ENCODE results near the gene NAA30.
"Not testable (repeated sequence)": the region's sequence is repeated elsewhere in the genome, so short reads cannot be mapped to it uniquely, and the experiment has no call there.

NAA30 gene
- 29.3 to 63.6 (median 49.6) reads per million in 9 experiments for total RNA-seq

DNA sequence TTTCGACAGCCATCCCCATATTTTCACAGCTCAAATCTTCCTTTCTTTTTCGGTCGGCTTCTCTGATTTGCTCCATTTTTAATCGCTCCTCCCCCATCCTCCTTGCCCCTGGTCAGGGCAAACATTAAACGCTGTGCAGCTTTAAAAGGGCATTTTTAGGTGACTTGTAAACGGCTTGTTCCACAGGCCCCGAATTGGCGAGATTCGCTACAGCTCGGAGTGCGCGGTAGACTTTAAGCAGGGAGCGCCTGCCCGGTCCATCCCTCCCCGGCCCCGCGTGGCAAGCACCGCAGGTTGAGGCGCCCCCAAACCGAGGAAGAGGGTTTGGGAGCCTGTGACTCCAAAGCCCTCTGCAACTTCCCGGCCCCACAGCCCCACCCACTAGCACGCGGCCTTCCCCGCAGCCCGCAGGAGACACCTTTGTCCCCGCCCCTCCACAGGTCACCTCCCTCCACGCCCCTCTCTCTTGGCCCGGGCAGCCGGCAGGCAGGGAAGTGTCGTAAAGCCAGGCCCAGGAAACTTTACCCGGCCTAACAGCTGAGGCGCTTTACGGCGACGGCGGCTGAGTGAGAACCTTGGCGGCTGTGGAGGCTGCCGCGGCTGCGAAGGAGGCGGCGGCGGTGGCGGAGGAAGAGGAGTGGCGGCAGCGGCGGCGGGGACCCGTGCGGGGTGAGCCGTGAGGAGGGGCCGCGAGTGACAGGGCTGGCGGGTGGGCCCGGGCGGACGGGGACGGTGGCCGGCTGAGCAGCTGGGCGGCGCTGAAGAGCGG, at the start of gene NAA30:
TSS of gene NAA30 (plus strand) at position 550 of the 769 bp plus-strand sequence. CDS start 372 bp downstream, outside the sequence.
- H3K27ac Mint-ChIP-seq = peak within 1 kb of the TSS; percentile 97
- H3K36me3 Mint-ChIP-seq (ENCODE audit: insufficient read depth) = peaks cover 28% of the 10 kb centered on the region
- peak within 1 kb of the TSS; percentile 95 to 97 for H3K4me3 Mint-ChIP-seq
- H3K27me3 Mint-ChIP-seq = no peaks in the 10 kb centered on the region
- H3K9me3 Mint-ChIP-seq = no peaks in the 10 kb centered on the region
- ATAC-seq (replicated peaks) (peak; percentile 83), DNase-seq (peak; percentile 88 to 89 (median 89))
- H3K4me1 Mint-ChIP-seq (ENCODE audit: low read depth in 2 of 2) = peaks cover 17 to 45% of the 10 kb centered on the region in 2 donors

GRCh38 chr14:57343545-57344297, 46.7 kb upstream of the NAA30 start:
- H3K27me3 Mint-ChIP-seq = peaks cover 10 to 14% of the 10 kb centered on the region in 2 donors
- ATAC-seq (replicated peaks); H3K4me1 Mint-ChIP-seq (ENCODE audit: low read depth in 2 of 2); DNase-seq; H3K27ac Mint-ChIP-seq; H3K9me3 Mint-ChIP-seq; H3K36me3 Mint-ChIP-seq (ENCODE audit: insufficient read depth): not testable (repeated sequence)
- H3K4me3 Mint-ChIP-seq = peak overlapping the region; percentile 33 to 60

DNA sequence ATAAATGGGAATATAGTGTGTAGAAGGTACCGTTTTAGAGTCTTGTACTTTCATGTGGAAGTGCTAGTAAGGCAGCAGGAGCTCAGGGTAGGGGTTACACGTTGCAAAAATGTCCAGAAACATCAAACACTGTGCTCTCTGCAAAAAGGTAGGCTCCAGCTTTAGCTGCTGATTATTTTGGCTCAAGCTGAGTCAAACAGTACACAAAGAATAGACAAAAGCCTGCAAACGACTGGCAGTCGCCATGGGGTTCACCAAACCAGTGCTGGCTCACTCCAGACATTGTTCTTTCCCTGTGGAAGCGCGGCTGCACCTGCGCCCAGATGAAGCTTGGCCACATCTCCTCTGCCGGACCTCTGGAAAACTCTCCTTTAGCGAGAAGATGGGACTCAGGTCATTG, 45.3 kb upstream of the NAA30 start:
- H3K4me1 Mint-ChIP-seq (ENCODE audit: low read depth in 2 of 2) = no peaks in the 10 kb centered on the region
- DNase-seq (no peak), ATAC-seq (replicated peaks) (no peak)
- peaks cover 19 to 23% of the 10 kb centered on the region in 2 donors for H3K27me3 Mint-ChIP-seq
- H3K27ac Mint-ChIP-seq = no peak overlapping the region
- peaks cover 0 to 2% of the 10 kb centered on the region in 2 donors for H3K9me3 Mint-ChIP-seq
- H3K4me3 Mint-ChIP-seq = no peak overlapping the region
- H3K36me3 Mint-ChIP-seq (ENCODE audit: insufficient read depth) = no peaks in the 10 kb centered on the region

DNA sequence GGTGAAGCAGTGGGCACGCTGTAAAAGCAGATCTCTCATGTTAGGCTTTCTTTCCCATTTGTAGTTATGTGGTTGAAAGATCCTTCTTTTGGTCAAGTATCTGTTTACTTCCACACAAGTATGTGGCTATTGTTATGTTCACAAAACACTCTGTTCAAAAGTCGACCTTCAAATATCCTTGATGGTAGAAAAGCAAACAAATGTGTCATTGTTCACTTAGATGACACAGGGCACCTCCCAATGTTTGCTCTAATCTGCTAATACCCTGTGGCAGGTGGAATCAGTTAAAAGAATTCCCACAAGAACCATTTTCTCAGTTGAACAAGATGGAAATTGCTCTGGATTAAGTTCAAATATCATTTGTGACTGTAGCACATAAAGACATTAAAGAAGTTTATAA, 43.6 kb upstream of the NAA30 start:
- H3K4me1 Mint-ChIP-seq (ENCODE audit: low read depth in 2 of 2) = no peaks in the 10 kb centered on the region
- no peaks in the 10 kb centered on the region for H3K36me3 Mint-ChIP-seq (ENCODE audit: insufficient read depth)
- peaks cover 19 to 23% of the 10 kb centered on the region in 2 donors for H3K27me3 Mint-ChIP-seq
- H3K4me3 Mint-ChIP-seq = no peak overlapping the region
- H3K9me3 Mint-ChIP-seq = peaks cover 0 to 2% of the 10 kb centered on the region in 2 donors
- ATAC-seq (replicated peaks) (no peak), DNase-seq (no peak)
- no peak overlapping the region for H3K27ac Mint-ChIP-seq

- Mint-ChIP-seq H3K27ac (no peak overlapping the region), H3K36me3 (ENCODE audit: insufficient read depth) (no peaks in the 10 kb centered on the region), H3K27me3 (peaks cover 22 to 34% of the 10 kb centered on the region in 2 donors), H3K9me3 (no peaks in the 10 kb centered on the region), H3K4me1 (ENCODE audit: low read depth in 2 of 2) (no peaks in the 10 kb centered on the region), H3K4me3 (no peak overlapping the region)
- no peak for ATAC-seq (replicated peaks)
- no peak for DNase-seq
Observed at GRCh38 chr14:57352396-57353170, 37.8 kb upstream of the NAA30 start.

DNA sequence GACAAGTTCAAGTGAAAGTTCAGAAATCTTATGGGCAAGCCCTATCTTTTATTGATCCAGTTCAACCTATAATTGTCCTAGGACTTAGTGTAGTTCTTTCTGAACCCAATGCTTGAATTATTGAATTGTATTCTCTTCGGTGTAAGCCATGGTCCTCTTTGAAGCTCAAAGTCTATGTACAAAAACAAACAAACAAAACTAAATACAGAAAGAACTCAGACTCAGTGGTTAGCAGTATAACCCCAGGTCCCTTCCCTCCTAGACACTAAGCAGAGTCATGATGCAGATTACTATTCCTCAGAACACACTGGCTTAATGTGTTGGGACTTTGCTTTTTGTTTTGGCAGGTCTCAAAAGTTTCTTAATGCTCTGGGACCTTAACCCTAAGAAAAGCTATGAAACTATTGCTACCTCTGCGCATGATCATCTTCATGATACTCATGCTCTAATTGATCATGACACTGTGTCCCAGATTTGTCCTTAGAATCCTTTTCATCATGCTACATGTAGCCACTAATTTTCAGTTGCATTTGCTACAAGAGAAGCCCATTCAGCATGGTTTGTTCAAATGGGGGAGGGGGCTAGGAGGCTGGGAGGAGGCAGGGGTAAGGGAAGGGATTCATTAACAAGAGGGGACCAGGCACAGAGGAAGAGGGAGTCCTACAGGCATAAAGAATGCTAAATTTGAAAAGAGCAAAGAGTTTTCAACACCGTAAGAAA, 35.1 kb upstream of the NAA30 start:
- Mint-ChIP-seq H3K27me3 (peaks cover 17 to 26% of the 10 kb centered on the region in 2 donors), H3K36me3 (ENCODE audit: insufficient read depth) (no peaks in the 10 kb centered on the region), H3K4me3 (no peak overlapping the region), H3K9me3 (no peaks in the 10 kb centered on the region), H3K27ac (no peak overlapping the region), H3K4me1 (ENCODE audit: low read depth in 2 of 2) (no peaks in the 10 kb centered on the region)
- ATAC-seq (replicated peaks) (no peak), DNase-seq (no peak)

DNA sequence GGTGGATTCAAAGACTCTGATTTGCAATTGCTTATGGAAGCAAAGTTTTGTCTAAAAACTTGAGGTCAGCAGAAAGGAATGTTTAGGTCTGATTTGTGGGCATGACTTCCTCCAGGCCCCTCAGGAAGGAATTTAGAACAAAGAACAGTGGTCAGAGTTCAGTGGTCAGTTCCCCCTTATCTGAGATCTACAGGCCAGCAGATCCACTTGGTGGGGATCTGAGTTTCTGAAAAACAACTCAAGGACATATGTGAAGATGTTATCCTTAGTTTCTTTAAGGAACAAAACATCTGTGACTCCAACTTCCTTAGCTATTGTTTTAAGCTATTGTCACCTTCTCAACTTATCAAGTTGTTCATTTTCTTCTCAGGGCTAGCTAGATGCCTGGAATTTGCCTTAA, 28.0 kb upstream of the NAA30 start:
- Mint-ChIP-seq H3K27ac (no peak overlapping the region), H3K27me3 (peaks cover 39 to 54% of the 10 kb centered on the region in 2 donors), H3K36me3 (ENCODE audit: insufficient read depth) (no peaks in the 10 kb centered on the region), H3K9me3 (no peaks in the 10 kb centered on the region), H3K4me3 (no peak overlapping the region), H3K4me1 (ENCODE audit: low read depth in 2 of 2) (no peaks in the 10 kb centered on the region)
- DNase-seq = no peak
- ATAC-seq (replicated peaks) = no peak

GRCh38 chr14:57364659-57365450, 25.5 kb upstream of the NAA30 start:
- no peaks in the 10 kb centered on the region for H3K4me1 Mint-ChIP-seq (ENCODE audit: low read depth in 2 of 2)
- H3K9me3 Mint-ChIP-seq = no peaks in the 10 kb centered on the region

GRCh38 chr14:57370187-57370586, 20.2 kb upstream of the NAA30 start:
- peaks cover 18 to 52% of the 10 kb centered on the region in 2 donors for H3K27me3 Mint-ChIP-seq
- not testable (repeated sequence) for ATAC-seq (replicated peaks); DNase-seq; H3K4me1 Mint-ChIP-seq (ENCODE audit: low read depth in 2 of 2); H3K27ac Mint-ChIP-seq; H3K9me3 Mint-ChIP-seq; H3K4me3 Mint-ChIP-seq; H3K36me3 Mint-ChIP-seq (ENCODE audit: insufficient read depth)

More at GRCh38 chr14:57364659-57365450, 25.5 kb upstream of the NAA30 start:
- Mint-ChIP-seq H3K36me3 (ENCODE audit: insufficient read depth) (no peaks in the 10 kb centered on the region), H3K27ac (no peak overlapping the region), H3K4me3 (no peak overlapping the region), H3K27me3 (peaks cover 36 to 78% of the 10 kb centered on the region in 2 donors)
- no peak for ATAC-seq (replicated peaks)
- DNase-seq = no peak

DNA sequence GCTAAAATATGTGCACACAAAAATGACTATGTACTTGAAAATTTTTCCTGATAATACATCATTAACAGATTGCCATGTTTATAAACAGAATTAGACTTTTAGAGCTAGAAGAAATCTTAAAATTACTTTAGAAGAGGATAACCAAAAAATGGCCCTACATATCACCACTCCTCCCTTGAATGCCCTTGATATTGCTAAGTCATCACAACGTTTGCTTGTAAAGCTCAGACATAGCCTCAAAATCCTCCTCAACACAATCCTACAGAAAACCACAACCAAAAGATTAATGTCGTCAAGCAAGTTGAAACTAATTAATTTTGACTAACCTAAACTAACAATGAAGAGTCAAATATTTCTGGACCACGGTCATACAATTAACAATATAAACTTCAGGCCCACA, 19.4 kb upstream of the NAA30 start:
- DNase-seq (no peak), ATAC-seq (replicated peaks) (no peak)
- H3K36me3 Mint-ChIP-seq (ENCODE audit: insufficient read depth) = no peaks in the 10 kb centered on the region
- no peaks in the 10 kb centered on the region for H3K4me1 Mint-ChIP-seq (ENCODE audit: low read depth in 2 of 2)
- H3K27ac Mint-ChIP-seq = no peak overlapping the region
- peaks cover 18 to 43% of the 10 kb centered on the region in 2 donors for H3K27me3 Mint-ChIP-seq
- no peak overlapping the region for H3K4me3 Mint-ChIP-seq
- H3K9me3 Mint-ChIP-seq = no peaks in the 10 kb centered on the region

- ATAC-seq (replicated peaks) (no peak), DNase-seq (no peak)
- Mint-ChIP-seq H3K27me3 (peaks cover 2% of the 10 kb centered on the region in 2 donors), H3K4me3 (no peak overlapping the region), H3K9me3 (no peaks in the 10 kb centered on the region), H3K4me1 (ENCODE audit: low read depth in 2 of 2) (no peaks in the 10 kb centered on the region), H3K36me3 (ENCODE audit: insufficient read depth) (no peaks in the 10 kb centered on the region), H3K27ac (no peak overlapping the region)
Observed at GRCh38 chr14:57375156-57375555, 15.2 kb upstream of the NAA30 start.

DNA sequence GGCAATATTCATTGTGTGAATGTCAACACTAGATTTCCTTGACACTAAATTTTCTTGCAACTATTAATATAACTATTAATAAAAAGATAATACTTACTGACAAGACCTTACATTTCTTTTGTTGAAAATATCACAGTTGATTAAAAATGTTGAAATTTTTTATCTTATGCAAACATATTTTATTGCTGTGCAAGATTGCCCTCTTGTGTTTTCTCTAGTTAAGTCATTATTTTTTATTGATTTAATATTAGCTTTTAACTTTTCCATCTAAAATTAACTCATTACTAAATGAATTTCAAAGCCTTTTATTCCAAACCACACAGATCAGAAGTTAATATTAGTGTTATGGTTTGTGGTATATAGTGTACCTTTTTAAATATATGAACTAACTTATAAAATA, 11.7 kb upstream of the NAA30 start:
- H3K4me1 Mint-ChIP-seq (ENCODE audit: low read depth in 2 of 2) = no peaks in the 10 kb centered on the region
- H3K9me3 Mint-ChIP-seq = no peaks in the 10 kb centered on the region
- peaks cover 0 to 6% of the 10 kb centered on the region in 2 donors for H3K27me3 Mint-ChIP-seq
- DNase-seq = no peak
- no peak for ATAC-seq (replicated peaks)
- H3K36me3 Mint-ChIP-seq (ENCODE audit: insufficient read depth) = no peaks in the 10 kb centered on the region
- no peak overlapping the region for H3K27ac Mint-ChIP-seq
- no peak overlapping the region for H3K4me3 Mint-ChIP-seq

Data from effector memory CD8-positive, alpha-beta T cell (primary cell).